Neural progenitor cell (in vitro differentiated cells): Measurements from ENCODE around the gene CTNNB1.

Experiments
- CTCF ChIP-seq: fragments of 200-600 bp; sonication (generic); IDR thresholded peaks from 2 replicates; pipeline ENCODE4 v1.5.1; 2017; ENCODE audit warnings: antibody characterized with exemption, mild to moderate bottlenecking
- EZH2 ChIP-seq: fragments of 200-600 bp; sonication (generic); IDR thresholded peaks from 2 replicates; pipeline ENCODE4 v1.6.1; 2017; ENCODE audit warnings: antibody characterized with exemption, mild to moderate bottlenecking, moderate library complexity
- EZH2phosphoT487 ChIP-seq: fragments of 200-600 bp; sonication (generic); IDR thresholded peaks from 2 replicates; pipeline ENCODE4 v1.6.1; 2017; ENCODE audit warnings: antibody characterized with exemption

GRCh38 chr3:41276191-41276590, 76.9 kb downstream of the CTNNB1 start:
- TF ChIP-seq CTCF (no peak), EZH2phosphoT487 (no peak), EZH2 (no peak)
